Right lobe of liver (tissue), 6 donors: ENCODE data around the gene DNAJA4. TPM values are rescaled to one million over a fixed set of nuclear protein-coding genes. Genes with fewer than 3 reads are reported as not detected.

Experiments
- ATAC-seq, 4 donors: fragments of 200-7000 bp; cut with Tn5 transposase; one replicate each; pipeline ENCODE4 v1.9.1; 2020; ENCODE audit warnings: mild to moderate bottlenecking in 4 of 4, moderate library complexity in 4 of 4
- DNase-seq, 3 donors: peaks; one replicate each; pipeline ENCODE4 v3.0.0-alpha.2; 2020
- H3K27ac ChIP-seq, 3 donors: fragments of 200-600 bp; one replicate each; pipeline ENCODE4 v1.8.0; 2022
- H3K27me3 ChIP-seq, 2 donors: fragments of 200-600 bp; one replicate each; pipeline ENCODE4 v1.8.0; 2022
- H3K36me3 ChIP-seq, 4 donors: fragments of 200-600 bp; sonication (generic) in 1 of 4; one replicate each; pipeline versions ENCODE4 v1.5.1 to v1.8.0; 2017 to 2022; ENCODE audit warnings: control low read depth in 1 of 4
- H3K4me1 ChIP-seq, 4 donors: fragments of 200-600 bp; sonication (generic) in 1 of 4; one replicate each; pipeline versions ENCODE4 v1.5.1 to v1.8.0; 2017 to 2022; ENCODE audit warnings: control low read depth in 1 of 4
- H3K4me3 ChIP-seq, 3 donors: fragments of 200-600 bp; one replicate each; pipeline ENCODE4 v1.8.0; 2022
- H3K9me3 ChIP-seq, 4 donors: fragments of 200-600 bp; sonication (generic) in 1 of 4; one replicate each; pipeline versions ENCODE4 v1.5.1 to v1.8.0; 2017 to 2022; ENCODE audit warnings: control low read depth in 1 of 4
- POLR2A ChIP-seq: fragments of 450-650 bp; IDR thresholded peaks from one replicate; pipeline ENCODE4 v1.6.1; 2017; ENCODE audit warnings: antibody characterized with exemption, mild to moderate bottlenecking
- WGBS: methylation state at CpG from one replicate; pipeline ENCODE4 v1.1.6; 2018; ENCODE audit warnings: low coverage, low lambda C conversion rate; ENCODE audit not compliant: insufficient coverage; ENCODE audit errors: missing lambda C conversion rate; 5-methylcytosine and 5-hydroxymethylcytosine counted together
- intact Hi-C, 2 donors: fragments of 100-400 bp; cut with DNase I; formaldehyde crosslinking; loops; one replicate each; pipeline versions ENCODE4 v1.11.2 to v1.14.1; 2022
- total RNA-seq, 6 experiments: library from RNA; depleted of rRNA in 2 of 6; stranded (reverse); fragments of >200 nt in 2 of 6; fragmentation: NEBNext Ultra II Directional in 3 of 6; extraction: Animal tissue kit (Norgen Biotek cat#: 25700) in 3 of 6; gene quantifications; one replicate each; pipeline versions ENCODE4 v1.1.0 to v1.2.4, GENCODE V29; 2016 to 2023
- TF ChIP-seq, protein P1 (sequence below), 4 donors: fragments of 200-600 bp in 3 of 4; fragments of 450-650 bp in 1 of 4; IDR thresholded peaks; one replicate each; pipeline versions ENCODE4 v1.5.1 to v1.8.0; 2016 to 2022; ENCODE audit warnings: antibody characterized with exemption in 4 of 4, mild to moderate bottlenecking in 2 of 4
- donor health status: DM: no; HTN: yes; CAD: no.
- donor health status: DM: no; HTN: no; CAD: no.
- donor health status: DM: no; HTN: no; CAD: no.
- donor health status: DM: no; HTN: yes; CAD: no.
- donor health status: DM: no; HTN: yes; CAD: no.

DNAJA4 gene
- total RNA-seq, 6 experiments from 2014 or later = 0.73 to 3.4 (median 1.9) TPM

DNA sequence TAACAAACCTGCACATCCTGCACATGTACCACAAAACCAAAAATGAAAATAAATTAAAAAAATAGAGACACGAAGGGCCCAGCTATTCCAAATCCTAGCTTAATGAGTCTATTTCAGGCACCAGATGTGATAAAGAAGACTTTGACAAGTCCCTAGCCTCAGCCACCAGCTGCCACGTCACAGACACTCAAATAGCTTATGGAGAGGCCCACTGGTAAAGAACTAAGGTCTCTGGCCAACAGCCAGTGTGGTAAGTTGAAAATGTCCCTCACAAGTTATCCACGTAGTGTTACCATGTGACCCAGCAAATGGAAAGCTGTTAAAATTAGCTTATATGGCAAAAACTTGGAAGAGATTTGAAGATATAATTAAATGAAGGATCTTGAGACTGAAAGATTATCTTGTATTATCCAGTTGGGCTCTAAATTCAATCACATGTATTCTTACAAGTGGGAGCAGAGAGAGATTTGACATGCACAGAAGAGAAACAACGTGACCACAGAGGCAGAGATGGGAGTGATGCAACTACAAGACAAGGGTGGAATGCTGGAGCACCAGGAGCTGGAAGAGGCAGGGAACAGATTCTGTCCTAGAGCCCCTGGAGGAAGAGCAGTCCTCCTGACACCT, 40.9 kb upstream of the DNAJA4 start:
- DNase-seq = no peak
- ATAC-seq = no peak
- TF ChIP-seq POLR2A = no peak
- TF ChIP-seq, protein P1, sequence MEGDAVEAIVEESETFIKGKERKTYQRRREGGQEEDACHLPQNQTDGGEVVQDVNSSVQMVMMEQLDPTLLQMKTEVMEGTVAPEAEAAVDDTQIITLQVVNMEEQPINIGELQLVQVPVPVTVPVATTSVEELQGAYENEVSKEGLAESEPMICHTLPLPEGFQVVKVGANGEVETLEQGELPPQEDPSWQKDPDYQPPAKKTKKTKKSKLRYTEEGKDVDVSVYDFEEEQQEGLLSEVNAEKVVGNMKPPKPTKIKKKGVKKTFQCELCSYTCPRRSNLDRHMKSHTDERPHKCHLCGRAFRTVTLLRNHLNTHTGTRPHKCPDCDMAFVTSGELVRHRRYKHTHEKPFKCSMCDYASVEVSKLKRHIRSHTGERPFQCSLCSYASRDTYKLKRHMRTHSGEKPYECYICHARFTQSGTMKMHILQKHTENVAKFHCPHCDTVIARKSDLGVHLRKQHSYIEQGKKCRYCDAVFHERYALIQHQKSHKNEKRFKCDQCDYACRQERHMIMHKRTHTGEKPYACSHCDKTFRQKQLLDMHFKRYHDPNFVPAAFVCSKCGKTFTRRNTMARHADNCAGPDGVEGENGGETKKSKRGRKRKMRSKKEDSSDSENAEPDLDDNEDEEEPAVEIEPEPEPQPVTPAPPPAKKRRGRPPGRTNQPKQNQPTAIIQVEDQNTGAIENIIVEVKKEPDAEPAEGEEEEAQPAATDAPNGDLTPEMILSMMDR (IDR thresholded peaks at IDR 0.05) = no peak
- 50% methylated on average over 4 of the region's 4 CpGs for WGBS
- intact Hi-C loops = no loop called here
- no peak overlapping the region for H3K27ac ChIP-seq
- no peak overlapping the region for H3K4me3 ChIP-seq
- H3K9me3 ChIP-seq = no peaks in the 10 kb centered on the region
- no peaks in the 10 kb centered on the region for H3K4me1 ChIP-seq
- H3K27me3 ChIP-seq = no peaks in the 10 kb centered on the region
- H3K36me3 ChIP-seq = no peaks in the 10 kb centered on the region

DNA sequence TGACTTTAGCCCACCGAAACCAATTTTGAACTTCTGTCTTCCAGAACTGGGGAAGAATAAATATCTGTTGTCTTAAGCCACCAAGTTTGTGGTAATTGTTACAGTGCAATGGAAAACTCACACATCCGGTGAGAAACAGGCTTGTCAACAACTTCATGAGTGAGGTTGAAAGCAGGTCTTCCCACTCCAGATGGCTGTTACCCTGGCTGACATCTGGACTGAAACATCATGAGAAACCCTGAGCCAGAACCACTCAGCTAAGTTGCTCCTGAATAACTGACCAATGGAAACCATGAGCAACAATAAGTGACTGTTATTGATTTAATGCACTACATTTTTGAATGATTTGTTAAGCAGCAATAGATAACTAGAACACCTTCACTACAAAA, 40.3 kb upstream of the DNAJA4 start:
- WGBS = no CpG with 5 or more reads among the region's 2 CpGs
- Histone ChIP-seq H3K27ac (no peak overlapping the region), H3K4me3 (no peak overlapping the region), H3K27me3 (no peaks in the 10 kb centered on the region), H3K36me3 (no peaks in the 10 kb centered on the region), H3K9me3 (no peaks in the 10 kb centered on the region), H3K4me1 (no peaks in the 10 kb centered on the region)
- DNase-seq (no peak), ATAC-seq (no peak)
- TF ChIP-seq, protein P1 (IDR thresholded peaks at IDR 0.05) = no peak
- no peak for TF ChIP-seq POLR2A
- intact Hi-C loops = no loop called here

DNA sequence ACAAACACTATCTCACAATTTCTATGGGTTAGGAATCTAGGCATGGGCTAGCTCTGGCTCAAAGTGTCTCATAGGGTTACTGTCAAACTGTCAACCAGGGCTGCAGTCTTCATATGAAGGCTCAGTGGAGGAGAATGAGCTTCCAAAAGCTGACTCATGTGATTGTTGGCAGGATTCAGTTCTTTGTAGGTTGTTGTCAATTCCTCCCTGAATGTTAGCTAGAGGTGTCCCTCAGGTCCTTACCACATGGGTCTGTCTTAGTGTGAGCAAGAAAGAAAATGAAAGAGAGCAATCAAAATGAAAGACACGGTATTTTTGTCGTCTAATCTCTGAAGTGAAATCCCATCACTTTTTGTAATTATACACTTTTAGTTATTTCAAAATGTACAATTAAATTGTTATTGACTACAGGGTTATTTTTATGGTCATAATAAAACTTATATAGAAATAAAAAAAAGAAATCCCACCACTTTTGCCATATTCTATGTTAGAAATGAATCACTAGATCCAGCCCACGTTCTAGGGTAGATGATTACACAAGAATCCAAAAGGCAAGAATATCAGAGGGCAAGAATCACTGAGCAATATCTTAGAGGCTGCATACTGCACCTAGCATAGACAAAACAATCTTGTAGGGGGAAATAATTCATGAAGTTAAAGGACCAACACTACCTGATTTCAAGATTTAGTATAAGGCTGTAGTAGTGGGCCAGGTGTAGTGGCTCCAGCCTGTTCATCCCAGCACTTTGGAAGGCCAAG, 38.4 kb upstream of the DNAJA4 start:
- TF ChIP-seq, protein P1 (IDR thresholded peaks at IDR 0.05) = no peak
- no peak for TF ChIP-seq POLR2A
- Histone ChIP-seq H3K27ac (no peak overlapping the region), H3K4me3 (no peak overlapping the region), H3K36me3 (no peaks in the 10 kb centered on the region), H3K9me3 (no peaks in the 10 kb centered on the region), H3K27me3 (no peaks in the 10 kb centered on the region), H3K4me1 (no peaks in the 10 kb centered on the region)
- ATAC-seq (no peak), DNase-seq (no peak)
- 81% methylated on average over 3 of the region's 3 CpGs for WGBS
- intact Hi-C loops = no loop called here

DNA sequence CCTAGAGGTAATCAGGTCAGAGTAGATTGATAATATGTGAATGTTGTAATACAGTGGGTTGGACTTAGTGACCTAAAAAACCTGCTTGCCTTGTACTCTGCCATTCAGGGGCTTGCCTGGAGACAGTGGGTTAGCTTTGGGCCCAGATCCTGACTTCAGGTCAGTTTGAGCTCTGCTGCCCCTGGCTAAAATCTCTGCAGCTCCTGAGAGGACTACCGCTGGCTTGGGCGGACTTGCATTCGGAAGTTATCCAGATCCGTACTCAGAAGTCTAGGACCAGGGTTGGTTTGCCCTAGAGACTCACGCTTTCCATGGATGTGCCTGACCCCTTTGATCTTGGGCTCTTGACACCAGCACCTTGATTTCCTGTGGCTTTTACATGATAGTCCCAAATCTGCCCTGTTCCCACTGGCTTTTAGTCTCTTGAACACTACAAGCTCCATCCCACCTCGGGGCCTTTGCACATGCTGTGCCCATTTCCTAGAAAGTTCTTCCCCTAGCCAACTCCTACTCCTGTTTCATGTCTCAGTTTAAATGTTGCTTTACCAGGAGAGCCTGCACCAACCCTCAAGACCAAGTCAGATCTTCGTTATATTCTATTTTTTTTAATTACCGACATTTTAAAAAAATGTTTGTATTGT, 35.9 kb upstream of the DNAJA4 start:
- no peaks in the 10 kb centered on the region for H3K4me1 ChIP-seq
- H3K27ac ChIP-seq = no peak overlapping the region
- no peaks in the 10 kb centered on the region for H3K9me3 ChIP-seq
- H3K4me3 ChIP-seq = no peak overlapping the region
- TF ChIP-seq, protein P1 (IDR thresholded peaks at IDR 0.05) = no peak
- no peak for TF ChIP-seq POLR2A
- intact Hi-C loops = no loop called here
- ATAC-seq (no peak), DNase-seq (no peak)
- no peaks in the 10 kb centered on the region for H3K36me3 ChIP-seq
- H3K27me3 ChIP-seq = no peaks in the 10 kb centered on the region
- WGBS = 61% methylated on average over 3 of the region's 8 CpGs
